H9 (cell line): ENCODE results near the gene NPDC1. TPM values are rescaled to one million over a fixed set of nuclear protein-coding genes. Genes with fewer than 3 reads are reported as not detected.

Experiments used
- DNase-seq: peaks from one replicate; pipeline ENCODE4 v3.0.0-alpha.2; 2017
- H2AFZ ChIP-seq: one replicate; pipeline ENCODE4 v1.6.1; 2013; ENCODE audit warnings: mild to moderate bottlenecking, low read length, control low read depth, moderate library complexity
- H2AK5ac ChIP-seq: 2 replicates; pipeline ENCODE4 v1.6.1; 2013; ENCODE audit warnings: low read length, control low read depth, mixed read lengths; ENCODE audit not compliant: insufficient read length
- H2BK120ac ChIP-seq: one replicate; pipeline ENCODE4 v1.6.1; 2013; ENCODE audit warnings: low read depth, mild to moderate bottlenecking, low read length, control low read depth, inconsistent platforms; ENCODE audit not compliant: poor library complexity, severe bottlenecking
- H2BK12ac ChIP-seq: 2 replicates; pipeline ENCODE4 v1.6.1; 2013; ENCODE audit warnings: low read length, control low read depth, mixed read lengths, low read depth; ENCODE audit not compliant: insufficient read length
- H2BK15ac ChIP-seq: 2 replicates; pipeline ENCODE4 v1.6.1; 2013; ENCODE audit warnings: low read depth, low read length, control low read depth
- H2BK20ac ChIP-seq: one replicate; pipeline ENCODE4 v1.6.1; 2013; ENCODE audit warnings: low read depth, mild to moderate bottlenecking, low read length, control low read depth, inconsistent platforms; ENCODE audit not compliant: poor library complexity, severe bottlenecking
- H2BK5ac ChIP-seq: 2 replicates; pipeline ENCODE4 v1.6.1; 2013; ENCODE audit warnings: low read length, control low read depth, mixed read lengths; ENCODE audit not compliant: insufficient read length
- H3K14ac ChIP-seq: 2 replicates; pipeline ENCODE4 v1.6.1; 2013; ENCODE audit warnings: low read length, control low read depth; ENCODE audit not compliant: insufficient read depth
- H3K18ac ChIP-seq: 2 replicates; pipeline ENCODE4 v1.6.1; 2013; ENCODE audit warnings: low read depth, mild to moderate bottlenecking, mixed read lengths, low read length, control low read depth; ENCODE audit not compliant: insufficient read length
- H3K23ac ChIP-seq: 2 replicates; pipeline ENCODE4 v1.6.1; 2013; ENCODE audit warnings: low read length, control low read depth, mixed read lengths, low read depth; ENCODE audit not compliant: insufficient read length
- H3K23me2 ChIP-seq: 2 replicates; pipeline ENCODE4 v1.6.1; 2013; ENCODE audit warnings: low read depth, mild to moderate bottlenecking, mixed read lengths, low read length, control low read depth; ENCODE audit not compliant: insufficient read length, poor library complexity, severe bottlenecking
- H3K27ac ChIP-seq: 2 replicates; pipeline ENCODE4 v1.5.1; 2013; ENCODE audit warnings: low read length, control low read depth, mixed read lengths, low read depth; ENCODE audit not compliant: insufficient read length
- H3K27me3 ChIP-seq: 2 replicates; pipeline ENCODE4 v1.6.1; 2013; ENCODE audit warnings: low read length, control low read depth, inconsistent platforms; ENCODE audit not compliant: insufficient read depth
- H3K4ac ChIP-seq: 2 replicates; pipeline ENCODE4 v1.6.1; 2013; ENCODE audit warnings: low read depth, mild to moderate bottlenecking, control low read depth, inconsistent platforms, low read length, moderate library complexity
- H3K4me1 ChIP-seq: 2 replicates; pipeline ENCODE4 v1.6.1; 2013; ENCODE audit warnings: low read length, control low read depth, inconsistent platforms; ENCODE audit not compliant: insufficient read depth
- H3K4me2 ChIP-seq: 2 replicates; pipeline ENCODE4 v1.6.1; 2013; ENCODE audit warnings: low read length, control low read depth, mixed read lengths; ENCODE audit not compliant: insufficient read length, insufficient read depth
- H3K56ac ChIP-seq: 2 replicates; pipeline ENCODE4 v1.6.1; 2013; ENCODE audit warnings: low read depth, mild to moderate bottlenecking, mixed read lengths, low read length, control low read depth; ENCODE audit not compliant: insufficient read length
- H3K79me1 ChIP-seq: 2 replicates; pipeline ENCODE4 v1.6.1; 2013; ENCODE audit warnings: low read depth, mild to moderate bottlenecking, moderate library complexity, low read length, control low read depth, inconsistent platforms; ENCODE audit not compliant: insufficient read depth, poor library complexity, severe bottlenecking
- H3K79me2 ChIP-seq: 2 replicates; pipeline ENCODE4 v1.6.1; 2013; ENCODE audit warnings: low read length, control low read depth, inconsistent platforms; ENCODE audit not compliant: insufficient read depth
- H3K9ac ChIP-seq: 2 replicates; pipeline ENCODE4 v1.6.1; 2013; ENCODE audit warnings: low read length, control low read depth, mixed read lengths; ENCODE audit not compliant: insufficient read length; ENCODE audit errors: extremely low read depth
- H3K9me3 ChIP-seq: one replicate; pipeline ENCODE4 v1.6.1; 2013; ENCODE audit warnings: low read depth, low read length, inconsistent platforms; ENCODE audit not compliant: control insufficient read depth
- H3T11ph ChIP-seq: one replicate; pipeline ENCODE4 v1.6.1; 2013; ENCODE audit warnings: mild to moderate bottlenecking, low read length, control low read depth, inconsistent platforms
- H4K20me1 ChIP-seq: one replicate; pipeline ENCODE4 v1.6.1; 2013; ENCODE audit not compliant: control insufficient read depth, insufficient read length, insufficient read depth
- H4K5ac ChIP-seq: 2 replicates; pipeline ENCODE4 v1.6.1; 2013; ENCODE audit warnings: low read depth, mild to moderate bottlenecking, mixed read lengths, low read length, control low read depth; ENCODE audit not compliant: insufficient read length
- H4K8ac ChIP-seq: replicated peaks from 2 replicates; pipeline ENCODE4 v1.6.1; 2013; ENCODE audit warnings: low read length, control low read depth, mixed read lengths, low read depth; ENCODE audit not compliant: insufficient read length
- H4K91ac ChIP-seq: 2 replicates; pipeline ENCODE4 v1.6.1; 2013; ENCODE audit warnings: low read depth, mild to moderate bottlenecking, moderate library complexity, mixed read lengths, low read length, control low read depth; ENCODE audit not compliant: insufficient read length
- H3K27ac Mint-ChIP-seq, 3 experiments: 2 replicates in 2 of 3; 3 replicates in 1 of 3; pipeline ENCODE4 v1.8.0; 2020 to 2021; ENCODE audit warnings: mixed read lengths in 3 of 3, mild to moderate bottlenecking in 1 of 3, moderate library complexity in 1 of 3
- H3K27me3 Mint-ChIP-seq: 2 replicates; pipeline ENCODE4 v1.8.0; 2021; ENCODE audit warnings: low read depth, mild to moderate bottlenecking, moderate library complexity, mixed read lengths
- H3K36me3 Mint-ChIP-seq, 3 experiments: 2 replicates in 2 of 3; 3 replicates in 1 of 3; pipeline ENCODE4 v1.8.0; 2020 to 2021; ENCODE audit warnings: low read depth in 3 of 3, mixed read lengths in 3 of 3; ENCODE audit not compliant: insufficient read depth in 1 of 3
- H3K4me1 Mint-ChIP-seq, 2 experiments: 2 replicates each; pipeline ENCODE4 v1.8.0; 2020; ENCODE audit warnings: mixed read lengths in 2 of 2
- H3K4me3 Mint-ChIP-seq, 2 experiments: 2 replicates in 1 of 2; 3 replicates in 1 of 2; pipeline ENCODE4 v1.8.0; 2020 to 2021; ENCODE audit warnings: mild to moderate bottlenecking in 2 of 2, mixed read lengths in 2 of 2, moderate library complexity in 1 of 2
- H3K9me3 Mint-ChIP-seq, 2 experiments: 2 replicates in 1 of 2; 3 replicates in 1 of 2; pipeline ENCODE4 v1.8.0; 2020; ENCODE audit warnings: mild to moderate bottlenecking in 2 of 2, mixed read lengths in 2 of 2, moderate library complexity in 1 of 2
- WGBS: extraction: QIAGEN DNeasy Blood & Tissue Kit; methylation state at CpG from one replicate; pipeline ENCODE4 v1.1.7; 2013; ENCODE audit warnings: missing lambda C conversion rate, low lambda C conversion rate, mixed read lengths; ENCODE audit not compliant: insufficient read length; ENCODE audit errors: extremely low coverage; 5-methylcytosine and 5-hydroxymethylcytosine counted together
- total RNA-seq: library from RNA; stranded (reverse); gene quantifications from 2 replicates; pipeline ENCODE4 v1.2.1, GENCODE V29; 2021
- TF ChIP-seq, protein P1 (sequence below): fragments of 200-600 bp; sonication (generic); conservative IDR thresholded peaks from 3 replicates; pipeline ENCODE4 v1.8.0; 2021; ENCODE audit warnings: antibody characterized with exemption, mild to moderate bottlenecking

NPDC1 gene
- total RNA-seq, 1 experiment from 2014 or later, result 57.6 TPM

GRCh38 chr9:136994180-136994887 is 51.6 kb downstream of the NPDC1 start:
- H3K4me1 Mint-ChIP-seq, result peaks cover 11 to 15% of the 10 kb centered on the region in 2 experiments
- Histone ChIP-seq H3K4me2 (no peak overlapping the region), H2BK20ac (no peak overlapping the region), H4K91ac (no peak overlapping the region), H2BK120ac (no peak overlapping the region), H4K8ac (no peak overlapping the region), H3K27ac (no peak overlapping the region), H3K14ac (no peak overlapping the region), H4K5ac (no peak overlapping the region), H3T11ph (no peak overlapping the region), H2AFZ (no peak overlapping the region), H3K56ac (no peak overlapping the region), H3K23me2 (peaks cover 6% of the 10 kb centered on the region), H3K23ac (no peak overlapping the region), H3K79me1 (no peaks in the 10 kb centered on the region), H3K9me3 (no peaks in the 10 kb centered on the region), H3K9ac (no peak overlapping the region), H3K27me3 (no peaks in the 10 kb centered on the region), H4K20me1 (no peaks in the 10 kb centered on the region), H2AK5ac (no peak overlapping the region), H3K4ac (no peak overlapping the region), H2BK15ac (no peak overlapping the region), H3K18ac (no peak overlapping the region), H2BK12ac (no peak overlapping the region), H3K4me1 (no peaks in the 10 kb centered on the region), H3K79me2 (no peaks in the 10 kb centered on the region), H2BK5ac (no peak overlapping the region)
- peaks cover 28% of the 10 kb centered on the region for H3K27me3 Mint-ChIP-seq
- WGBS, result no CpG with 5 or more reads among the region's 54 CpGs
- no peak overlapping the region for H3K4me3 Mint-ChIP-seq
- H3K9me3 Mint-ChIP-seq, result peaks cover 9 to 10% of the 10 kb centered on the region in 2 experiments; a peak in 3 of 5 replicates
- no peak overlapping the region for H3K27ac Mint-ChIP-seq
- peaks cover 2 to 8% (median 2%) of the 10 kb centered on the region in 3 experiments; a peak in 5 of 7 replicates for H3K36me3 Mint-ChIP-seq
- TF ChIP-seq, protein P1, sequence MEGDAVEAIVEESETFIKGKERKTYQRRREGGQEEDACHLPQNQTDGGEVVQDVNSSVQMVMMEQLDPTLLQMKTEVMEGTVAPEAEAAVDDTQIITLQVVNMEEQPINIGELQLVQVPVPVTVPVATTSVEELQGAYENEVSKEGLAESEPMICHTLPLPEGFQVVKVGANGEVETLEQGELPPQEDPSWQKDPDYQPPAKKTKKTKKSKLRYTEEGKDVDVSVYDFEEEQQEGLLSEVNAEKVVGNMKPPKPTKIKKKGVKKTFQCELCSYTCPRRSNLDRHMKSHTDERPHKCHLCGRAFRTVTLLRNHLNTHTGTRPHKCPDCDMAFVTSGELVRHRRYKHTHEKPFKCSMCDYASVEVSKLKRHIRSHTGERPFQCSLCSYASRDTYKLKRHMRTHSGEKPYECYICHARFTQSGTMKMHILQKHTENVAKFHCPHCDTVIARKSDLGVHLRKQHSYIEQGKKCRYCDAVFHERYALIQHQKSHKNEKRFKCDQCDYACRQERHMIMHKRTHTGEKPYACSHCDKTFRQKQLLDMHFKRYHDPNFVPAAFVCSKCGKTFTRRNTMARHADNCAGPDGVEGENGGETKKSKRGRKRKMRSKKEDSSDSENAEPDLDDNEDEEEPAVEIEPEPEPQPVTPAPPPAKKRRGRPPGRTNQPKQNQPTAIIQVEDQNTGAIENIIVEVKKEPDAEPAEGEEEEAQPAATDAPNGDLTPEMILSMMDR, result no peak
- no peak for DNase-seq
